DND-41 (cell line): ENCODE results near the gene PRKCA.

ENCODE experiments used
- ATAC-seq: fragments of 200-7000 bp; cut with Tn5 transposase; 3 replicates; pipeline ENCODE4 v1.9.1; 2021; ENCODE audit warnings: low read depth; ENCODE audit not compliant: insufficient read depth
- DNase-seq: peaks from one replicate; pipeline ENCODE4 v3.0.0-alpha.2; 2020
- H2AFZ ChIP-seq: 2 replicates; pipeline ENCODE4 v1.6.0; 2012; ENCODE audit warnings: low read depth, low read length
- H3K27ac ChIP-seq: 2 replicates; pipeline ENCODE4 v1.5.1; 2012; ENCODE audit warnings: low read length, inconsistent platforms
- H3K27me3 ChIP-seq: fragments of 200-600 bp; sonication (generic); 2 replicates; pipeline ENCODE4 v1.6.0; 2012; ENCODE audit warnings: low read length, mild to moderate bottlenecking, inconsistent platforms; ENCODE audit not compliant: insufficient read depth, poor library complexity
- H3K36me3 ChIP-seq: 2 replicates; pipeline ENCODE4 v1.5.1; 2012; ENCODE audit warnings: low read length, inconsistent platforms; ENCODE audit not compliant: insufficient read depth
- H3K4me1 ChIP-seq: 2 replicates; pipeline ENCODE4 v1.5.1; 2012; ENCODE audit warnings: mild to moderate bottlenecking, low read length; ENCODE audit not compliant: insufficient read depth
- H3K4me2 ChIP-seq: 2 replicates; pipeline ENCODE4 v1.6.0; 2012; ENCODE audit warnings: mild to moderate bottlenecking, moderate library complexity, low read length, inconsistent platforms; ENCODE audit not compliant: insufficient read depth
- H3K4me3 ChIP-seq, 2 experiments: fragments of 200-600 bp in 1 of 2; shearing (Covaris generic) in 1 of 2; 2 replicates each; pipeline ENCODE4 v1.5.1; 2012 to 2016; ENCODE audit warnings: inconsistent platforms in 2 of 2, low read length in 2 of 2, mild to moderate bottlenecking in 2 of 2, low read depth in 1 of 2, moderate library complexity in 1 of 2
- H3K79me2 ChIP-seq: 2 replicates; pipeline ENCODE4 v1.6.0; 2012; ENCODE audit warnings: low read length, inconsistent platforms; ENCODE audit not compliant: insufficient read depth
- H3K9ac ChIP-seq: 2 replicates; pipeline ENCODE4 v1.6.0; 2012; ENCODE audit warnings: low read depth, mild to moderate bottlenecking, inconsistent platforms, low read length, moderate library complexity
- H3K9me3 ChIP-seq: 2 replicates; pipeline ENCODE4 v1.5.1; 2012; ENCODE audit warnings: low read length, moderate library complexity, mild to moderate bottlenecking, inconsistent platforms; ENCODE audit not compliant: insufficient read depth, severe bottlenecking
- H4K20me1 ChIP-seq: 2 replicates; pipeline ENCODE4 v1.6.0; 2012; ENCODE audit warnings: low read length; ENCODE audit not compliant: insufficient read depth
- EZH2 ChIP-seq: IDR thresholded peaks from 3 replicates; pipeline ENCODE4 v1.6.1; 2012; ENCODE audit warnings: borderline replicate concordance, low read depth, mild to moderate bottlenecking, moderate library complexity, low read length, inconsistent platforms; ENCODE audit not compliant: severe bottlenecking
- TF ChIP-seq, protein P1 (sequence below): IDR thresholded peaks from 2 replicates; pipeline ENCODE4 v1.5.1; 2012; ENCODE audit warnings: borderline replicate concordance, low read length, moderate library complexity, mild to moderate bottlenecking; ENCODE audit not compliant: poor library complexity, severe bottlenecking; ENCODE audit errors: extremely low read depth

PRKCA gene

GRCh38 chr17:66790501-66791061, 488.2 kb downstream of the PRKCA start:
- no peaks in the 10 kb centered on the region for H3K9me3 ChIP-seq
- H3K4me2 ChIP-seq: no peak overlapping the region
- no peak for ATAC-seq
- H3K27ac ChIP-seq: no peak overlapping the region
- no peaks in the 10 kb centered on the region; the same call in 1 of the 2 replicates for H4K20me1 ChIP-seq
- no peak overlapping the region for H2AFZ ChIP-seq
- H3K4me1 ChIP-seq: no peaks in the 10 kb centered on the region
- TF ChIP-seq, protein P1, sequence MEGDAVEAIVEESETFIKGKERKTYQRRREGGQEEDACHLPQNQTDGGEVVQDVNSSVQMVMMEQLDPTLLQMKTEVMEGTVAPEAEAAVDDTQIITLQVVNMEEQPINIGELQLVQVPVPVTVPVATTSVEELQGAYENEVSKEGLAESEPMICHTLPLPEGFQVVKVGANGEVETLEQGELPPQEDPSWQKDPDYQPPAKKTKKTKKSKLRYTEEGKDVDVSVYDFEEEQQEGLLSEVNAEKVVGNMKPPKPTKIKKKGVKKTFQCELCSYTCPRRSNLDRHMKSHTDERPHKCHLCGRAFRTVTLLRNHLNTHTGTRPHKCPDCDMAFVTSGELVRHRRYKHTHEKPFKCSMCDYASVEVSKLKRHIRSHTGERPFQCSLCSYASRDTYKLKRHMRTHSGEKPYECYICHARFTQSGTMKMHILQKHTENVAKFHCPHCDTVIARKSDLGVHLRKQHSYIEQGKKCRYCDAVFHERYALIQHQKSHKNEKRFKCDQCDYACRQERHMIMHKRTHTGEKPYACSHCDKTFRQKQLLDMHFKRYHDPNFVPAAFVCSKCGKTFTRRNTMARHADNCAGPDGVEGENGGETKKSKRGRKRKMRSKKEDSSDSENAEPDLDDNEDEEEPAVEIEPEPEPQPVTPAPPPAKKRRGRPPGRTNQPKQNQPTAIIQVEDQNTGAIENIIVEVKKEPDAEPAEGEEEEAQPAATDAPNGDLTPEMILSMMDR: no peak
- no peak for TF ChIP-seq EZH2
- no peaks in the 10 kb centered on the region for H3K27me3 ChIP-seq
- H3K79me2 ChIP-seq: no peaks in the 10 kb centered on the region
- DNase-seq: no peak
- H3K4me3 ChIP-seq: no peak overlapping the region
- peaks cover 62% of the 10 kb centered on the region for H3K36me3 ChIP-seq
- no peak overlapping the region for H3K9ac ChIP-seq

DNA sequence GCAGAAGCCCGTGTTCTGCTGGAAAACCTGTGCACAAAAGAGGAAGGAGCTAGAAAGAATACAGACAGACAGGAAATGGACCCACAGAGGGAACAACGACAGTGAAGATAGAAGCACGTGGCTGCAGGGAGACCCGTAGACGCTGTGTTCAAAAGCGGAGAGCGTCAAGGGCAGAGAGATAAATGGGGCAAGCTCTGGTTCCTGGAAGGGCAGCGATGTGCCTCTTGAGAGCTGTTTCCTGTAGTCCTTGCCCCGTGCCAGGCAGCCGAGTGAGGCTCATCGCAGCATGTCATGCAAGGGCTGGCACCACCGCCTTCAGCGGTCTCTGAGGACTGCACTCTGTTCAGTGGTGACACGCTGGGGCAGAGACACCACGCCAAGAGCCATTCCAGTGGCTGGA, 488.9 kb downstream of the PRKCA start:
- DNase-seq (no peak), ATAC-seq (no peak)
- no peaks in the 10 kb centered on the region; the same call in 1 of the 2 replicates for H4K20me1 ChIP-seq
- no peak overlapping the region for H3K4me2 ChIP-seq
- H3K79me2 ChIP-seq: no peaks in the 10 kb centered on the region
- no peak overlapping the region for H2AFZ ChIP-seq
- TF ChIP-seq, protein P1: no peak
- no peak for TF ChIP-seq EZH2
- no peaks in the 10 kb centered on the region for H3K9me3 ChIP-seq
- no peak overlapping the region for H3K9ac ChIP-seq
- H3K27me3 ChIP-seq: no peaks in the 10 kb centered on the region
- H3K27ac ChIP-seq: no peak overlapping the region
- no peak overlapping the region for H3K4me3 ChIP-seq
- no peaks in the 10 kb centered on the region for H3K4me1 ChIP-seq
- H3K36me3 ChIP-seq: peaks cover 70% of the 10 kb centered on the region

DNA sequence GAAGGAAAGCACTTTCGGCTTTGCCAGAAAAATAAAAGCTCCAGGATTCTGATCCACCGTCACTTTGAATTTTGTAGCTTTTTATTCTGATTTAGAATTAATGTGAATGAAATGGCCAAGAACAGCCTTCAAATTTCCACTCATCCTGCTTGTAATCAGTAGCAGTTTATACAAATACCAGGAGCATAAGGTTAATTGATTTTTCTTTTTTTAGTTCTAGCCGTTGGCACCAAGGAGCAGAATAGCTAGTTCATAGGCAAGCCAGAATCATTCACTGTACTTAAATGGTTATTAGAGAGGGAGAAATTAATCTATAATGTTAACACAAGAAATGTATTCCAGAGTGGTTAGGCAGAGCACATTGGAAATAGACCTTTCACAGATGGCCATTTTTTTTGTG, 491.4 kb downstream of the PRKCA start:
- DNase-seq (no peak), ATAC-seq (no peak)
- H3K79me2 ChIP-seq: no peaks in the 10 kb centered on the region
- H3K36me3 ChIP-seq: peaks cover 70% of the 10 kb centered on the region
- no peaks in the 10 kb centered on the region for H3K27me3 ChIP-seq
- no peak overlapping the region for H2AFZ ChIP-seq
- no peak for TF ChIP-seq EZH2
- TF ChIP-seq, protein P1: no peak
- H4K20me1 ChIP-seq: no peaks in the 10 kb centered on the region; the same call in 1 of the 2 replicates
- H3K4me3 ChIP-seq: no peak overlapping the region
- H3K9ac ChIP-seq: no peak overlapping the region
- peaks cover 6% of the 10 kb centered on the region for H3K9me3 ChIP-seq
- no peak overlapping the region for H3K27ac ChIP-seq
- H3K4me2 ChIP-seq: no peak overlapping the region
- H3K4me1 ChIP-seq: no peaks in the 10 kb centered on the region
